ENCODE results near the gene IQCN.

- TF ChIP-seq, protein P1, sequence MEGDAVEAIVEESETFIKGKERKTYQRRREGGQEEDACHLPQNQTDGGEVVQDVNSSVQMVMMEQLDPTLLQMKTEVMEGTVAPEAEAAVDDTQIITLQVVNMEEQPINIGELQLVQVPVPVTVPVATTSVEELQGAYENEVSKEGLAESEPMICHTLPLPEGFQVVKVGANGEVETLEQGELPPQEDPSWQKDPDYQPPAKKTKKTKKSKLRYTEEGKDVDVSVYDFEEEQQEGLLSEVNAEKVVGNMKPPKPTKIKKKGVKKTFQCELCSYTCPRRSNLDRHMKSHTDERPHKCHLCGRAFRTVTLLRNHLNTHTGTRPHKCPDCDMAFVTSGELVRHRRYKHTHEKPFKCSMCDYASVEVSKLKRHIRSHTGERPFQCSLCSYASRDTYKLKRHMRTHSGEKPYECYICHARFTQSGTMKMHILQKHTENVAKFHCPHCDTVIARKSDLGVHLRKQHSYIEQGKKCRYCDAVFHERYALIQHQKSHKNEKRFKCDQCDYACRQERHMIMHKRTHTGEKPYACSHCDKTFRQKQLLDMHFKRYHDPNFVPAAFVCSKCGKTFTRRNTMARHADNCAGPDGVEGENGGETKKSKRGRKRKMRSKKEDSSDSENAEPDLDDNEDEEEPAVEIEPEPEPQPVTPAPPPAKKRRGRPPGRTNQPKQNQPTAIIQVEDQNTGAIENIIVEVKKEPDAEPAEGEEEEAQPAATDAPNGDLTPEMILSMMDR (conservative IDR thresholded peaks at IDR 0.05) = no peak
- TF ChIP-seq ZFX (IDR thresholded peaks at IDR 0.05) = no peak
These were observed 32.1 kb upstream of the IQCN start for GRCh38 chr19:18306209-18306887.

All from C4-2B (cell line).